Hypothalamus (tissue), 51 donors: ENCODE measurements around the gene FAM20A.

ENCODE experiments used
- DNase-seq, 51 donors: peaks; one replicate each; lab custom pipeline; 2025; lab: John Stamatoyannopoulos, UW

The FAM20A gene

DNA sequence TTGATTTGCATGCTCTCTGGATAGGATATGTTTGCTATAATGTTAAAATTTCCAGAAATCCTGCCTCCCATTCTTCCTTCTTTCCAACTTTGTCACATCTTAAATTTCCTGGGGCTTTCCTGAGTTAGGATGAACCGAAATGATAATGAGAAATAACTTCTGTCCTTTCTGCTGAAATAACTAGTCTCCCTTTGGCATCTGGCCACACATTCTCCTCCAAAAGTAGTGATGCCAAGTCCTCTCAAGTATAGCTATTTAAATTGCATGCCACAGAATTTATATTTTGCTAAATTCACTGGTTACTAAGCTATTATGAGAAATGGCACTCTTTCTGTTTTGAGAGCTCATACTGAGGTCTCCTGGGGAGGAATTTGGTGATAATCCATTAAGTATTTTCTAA lies 30.6 kb downstream of the FAM20A start:
- DNase-seq = no peak

DNA sequence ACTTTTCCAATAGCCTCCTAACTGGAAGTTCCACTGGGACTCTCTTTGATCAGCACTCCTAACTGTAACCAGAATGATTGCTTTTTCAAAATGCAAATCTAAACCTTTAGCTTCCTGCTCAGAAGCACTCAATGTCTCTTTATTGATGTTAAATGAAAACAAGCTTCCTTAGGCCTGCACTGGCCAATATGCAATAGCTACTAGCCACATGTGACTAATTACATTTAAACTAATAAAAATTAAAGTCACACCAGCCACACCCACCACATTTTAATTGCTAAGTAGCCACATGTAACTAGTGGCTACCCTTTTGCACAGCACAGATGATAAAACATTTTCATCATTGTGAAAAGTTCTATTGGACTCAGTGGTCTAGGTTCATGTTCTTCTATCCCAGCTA lies 31.8 kb downstream of the FAM20A start:
- no peak for DNase-seq

DNA sequence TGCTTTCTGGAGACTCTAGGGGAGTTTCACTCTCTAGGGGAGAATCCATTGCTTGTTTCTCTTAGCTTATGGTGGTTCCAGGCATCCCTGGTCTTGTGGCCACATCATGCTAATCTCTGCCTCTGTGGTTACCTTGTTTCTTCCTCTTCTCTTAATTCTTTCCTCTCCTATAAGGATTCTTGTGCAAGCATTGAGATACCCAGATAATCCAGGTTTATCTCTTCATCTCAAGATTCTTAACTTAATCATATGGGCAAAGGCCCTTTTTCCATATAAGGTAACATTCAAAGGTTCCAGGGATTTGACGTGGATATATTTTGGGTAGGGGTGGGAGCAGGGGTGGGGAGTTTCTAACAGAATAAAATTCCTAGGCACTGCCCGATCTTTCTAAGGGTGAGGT lies 32.6 kb downstream of the FAM20A start:
- no peak for DNase-seq

DNA sequence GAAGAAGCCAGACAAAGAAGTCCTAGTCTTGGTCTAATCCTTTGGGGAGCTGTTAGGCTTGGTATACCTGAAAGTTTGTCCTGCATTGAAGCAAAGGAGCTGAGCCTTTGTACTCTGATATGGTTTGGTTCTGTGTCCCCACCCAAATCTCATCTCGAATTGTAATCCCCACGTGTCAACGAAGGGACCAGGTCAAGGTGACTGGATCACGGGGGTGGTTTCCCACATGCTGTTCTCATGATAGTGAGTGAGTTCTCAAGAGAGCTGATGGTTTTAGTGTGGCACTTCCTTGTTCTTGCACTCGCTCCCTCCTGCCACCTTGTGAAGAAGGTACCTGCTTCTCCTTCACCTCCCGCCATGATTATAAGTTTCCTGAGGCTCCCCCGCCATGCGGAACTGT lies 33.6 kb downstream of the FAM20A start:
- no peak for DNase-seq

DNA sequence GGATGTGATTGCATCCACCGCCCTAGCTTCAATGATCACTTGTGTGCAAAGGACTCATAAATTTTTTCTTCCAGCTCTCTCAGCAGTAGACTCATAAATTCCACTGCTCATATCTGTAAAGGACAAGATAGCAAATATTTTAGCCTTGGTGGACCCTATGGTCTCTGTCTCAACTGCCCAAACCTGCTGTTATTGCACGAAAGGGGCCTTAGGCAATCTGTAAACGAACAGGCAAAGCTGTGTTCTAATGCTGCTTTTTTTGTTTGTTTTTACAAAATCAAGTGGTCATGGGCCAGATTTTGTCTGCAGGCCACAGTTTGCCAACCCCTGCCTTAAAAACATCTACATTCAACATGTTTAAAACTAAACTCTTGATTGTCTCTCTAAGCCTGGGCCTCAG lies 34.1 kb downstream of the FAM20A start:
- no peak for DNase-seq

DNA sequence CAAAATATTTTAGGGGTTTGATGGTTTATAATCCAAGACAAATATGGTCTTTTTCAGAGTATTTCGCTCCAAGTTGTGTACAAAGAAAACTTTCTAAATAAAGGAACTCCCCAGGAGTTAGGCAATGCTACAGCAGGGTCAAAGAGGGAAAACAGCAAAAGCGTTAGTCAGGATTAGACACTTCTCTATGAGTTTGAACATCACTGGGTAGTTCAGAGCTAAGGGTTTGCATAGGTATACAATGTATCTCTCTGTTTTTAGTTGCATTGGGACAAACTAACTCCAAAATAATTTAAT lies 34.8 kb downstream of the FAM20A start:
- no peak for DNase-seq

DNA sequence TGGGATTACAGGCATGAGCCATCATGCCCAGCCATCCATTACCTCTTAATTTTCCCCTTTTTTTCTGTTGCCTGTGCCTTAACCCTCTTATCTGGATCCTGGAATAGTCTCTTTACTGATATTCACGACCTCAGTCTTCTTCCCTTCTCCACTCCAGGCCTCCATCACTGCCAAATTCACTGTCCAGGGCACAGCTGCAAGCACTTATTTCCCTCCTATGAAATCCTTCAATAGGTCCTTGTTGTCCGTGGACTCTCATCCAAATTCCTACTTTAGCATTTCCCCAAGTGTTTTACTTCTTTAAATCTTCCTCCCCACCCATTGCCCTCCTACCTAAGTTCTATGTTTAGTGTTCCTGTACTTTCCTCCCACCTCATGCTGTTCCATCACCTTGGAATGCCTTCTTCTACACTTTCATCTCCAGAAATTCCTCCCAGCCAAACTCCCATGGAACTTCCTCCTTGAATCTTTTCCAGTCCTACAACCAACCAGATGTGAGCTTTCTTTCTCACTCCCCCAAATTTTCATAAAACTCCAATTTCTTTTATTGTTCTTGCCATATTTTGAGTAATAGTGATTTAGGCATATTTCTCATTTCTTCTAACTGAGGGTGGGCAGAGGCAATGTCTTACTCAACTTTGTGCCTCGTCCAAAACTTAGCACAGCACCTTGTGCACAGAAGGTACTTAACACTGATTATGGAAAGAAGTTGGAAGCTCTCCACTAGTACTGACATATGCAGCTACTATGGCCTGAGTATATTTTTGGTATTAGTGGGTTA lies 35.3 kb downstream of the FAM20A start:
- DNase-seq = no peak

DNA sequence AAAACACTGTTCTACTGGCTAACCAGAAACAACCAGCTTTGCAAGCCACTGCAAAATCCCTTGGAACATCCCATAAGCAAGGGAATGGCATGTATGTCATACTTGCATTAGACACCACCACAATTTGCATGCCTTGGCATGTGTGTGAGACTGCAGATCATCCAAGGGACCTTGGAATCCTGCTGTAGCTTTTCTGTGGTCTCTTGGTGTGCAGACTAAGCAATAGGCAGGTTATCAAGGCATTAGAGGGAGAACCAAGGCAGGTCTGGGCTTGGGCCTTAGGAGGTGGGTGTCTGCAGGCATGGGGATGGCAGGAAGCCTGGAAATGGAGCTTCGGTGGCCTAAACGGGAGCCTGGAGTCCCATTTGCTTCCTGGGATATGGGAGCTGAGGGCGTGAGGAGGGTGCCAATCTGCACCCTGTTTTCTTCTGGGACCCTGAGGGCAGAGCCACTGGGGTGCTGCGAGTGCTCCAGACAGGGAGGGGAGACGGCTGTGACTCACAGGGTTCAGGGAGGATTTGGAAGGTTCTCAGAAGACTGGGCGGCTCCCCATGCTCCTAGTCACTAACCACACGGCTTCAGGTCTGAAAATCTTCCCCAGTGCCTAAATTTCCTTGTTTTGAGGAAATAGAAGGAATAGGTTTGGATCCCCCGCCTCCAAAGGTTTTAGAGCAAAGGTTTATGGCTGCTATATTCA lies 36.6 kb downstream of the FAM20A start:
- no peak for DNase-seq

DNA sequence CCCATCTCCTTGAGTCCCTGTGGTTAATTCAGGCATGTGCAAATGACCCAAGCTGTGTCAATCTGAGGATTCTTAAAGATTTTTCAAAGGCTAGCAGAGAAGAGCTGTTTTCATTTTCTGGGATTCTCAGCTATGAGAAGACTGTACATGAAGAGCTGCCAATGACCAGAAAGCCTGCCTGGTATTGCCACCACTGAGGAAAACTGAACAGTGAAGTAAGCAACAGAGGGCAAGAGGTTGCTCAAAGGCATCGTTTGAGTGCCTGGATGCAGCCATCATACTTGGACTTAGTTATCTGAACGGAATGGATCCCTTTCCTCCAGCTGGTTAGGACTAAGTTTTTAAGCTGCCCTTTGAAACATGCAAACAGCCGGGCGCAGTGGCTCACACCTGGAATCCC lies 38.4 kb downstream of the FAM20A start:
- no peak for DNase-seq

DNA sequence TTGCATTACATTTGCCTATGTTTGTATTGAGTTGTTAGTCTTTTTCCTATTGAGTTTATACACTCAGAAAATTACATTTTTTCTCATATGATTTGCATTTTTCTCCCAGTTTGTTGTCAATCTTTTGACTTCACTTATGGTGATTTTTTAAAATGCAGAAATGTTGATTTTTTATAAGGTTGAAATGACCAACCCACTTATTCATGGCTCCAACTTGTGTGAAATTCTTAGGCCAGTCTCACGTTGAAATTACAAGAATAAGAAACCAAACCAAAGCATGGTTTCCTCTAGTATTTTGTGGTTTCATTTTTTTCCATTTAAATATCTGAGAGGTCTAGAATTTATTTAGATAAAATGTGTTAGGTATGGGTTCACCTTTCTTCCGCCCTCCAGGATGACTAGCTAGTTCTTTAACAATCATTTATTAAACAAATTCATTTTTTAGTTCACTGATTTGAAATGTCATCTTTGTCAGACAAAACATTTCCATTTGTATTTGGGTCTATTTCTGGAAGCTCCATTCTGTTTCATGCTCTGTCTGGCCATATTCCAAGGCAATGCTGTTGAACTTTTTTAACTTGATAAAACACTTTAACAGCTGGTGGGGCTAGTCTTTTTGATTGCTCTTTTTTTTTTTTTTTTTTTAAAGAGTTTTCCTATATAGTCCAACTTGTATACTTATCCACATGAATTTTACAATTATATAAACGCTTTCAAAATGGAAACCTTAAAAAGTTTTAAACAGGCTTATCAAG lies 40.0 kb downstream of the FAM20A start:
- no peak for DNase-seq

DNA sequence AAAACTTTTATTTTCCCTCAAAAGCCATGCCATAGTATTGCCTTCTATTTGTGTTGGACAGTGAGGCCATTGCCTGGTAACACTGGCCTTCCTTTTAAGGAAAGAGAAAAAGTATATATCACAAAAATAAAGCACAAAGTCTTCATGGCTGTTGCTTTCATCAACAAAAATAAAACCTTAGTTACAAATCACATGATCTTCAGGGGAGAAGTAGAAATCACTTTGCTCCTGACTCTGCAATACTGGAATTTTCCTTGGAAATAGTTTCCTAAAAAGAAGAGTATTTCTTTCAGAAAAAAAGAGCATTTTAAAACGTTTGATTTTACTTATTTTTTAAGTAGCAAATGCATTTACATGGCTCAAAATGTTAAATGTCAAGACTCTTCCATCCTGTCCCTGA lies 41.9 kb downstream of the FAM20A start:
- no peak for DNase-seq

DNA sequence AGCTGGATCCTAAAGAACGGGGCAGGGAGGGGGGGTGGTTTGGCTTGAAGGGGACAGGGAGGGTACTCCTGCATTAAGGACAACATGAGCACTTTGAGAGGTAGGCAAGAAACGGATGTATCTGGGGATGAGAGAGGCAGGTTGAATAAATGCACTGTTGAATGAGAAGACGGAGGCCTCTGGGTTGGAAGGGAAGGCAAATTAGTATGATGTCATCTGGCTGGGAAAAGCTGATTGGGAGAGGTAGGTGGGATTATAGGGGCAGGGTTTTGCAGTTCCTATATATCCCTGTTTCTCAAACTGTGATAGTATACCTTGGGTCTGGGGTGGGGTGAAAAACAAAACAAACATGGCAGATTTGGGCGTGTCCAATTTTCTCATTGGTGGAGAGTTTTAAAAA lies 44.6 kb downstream of the FAM20A start:
- no peak for DNase-seq

DNA sequence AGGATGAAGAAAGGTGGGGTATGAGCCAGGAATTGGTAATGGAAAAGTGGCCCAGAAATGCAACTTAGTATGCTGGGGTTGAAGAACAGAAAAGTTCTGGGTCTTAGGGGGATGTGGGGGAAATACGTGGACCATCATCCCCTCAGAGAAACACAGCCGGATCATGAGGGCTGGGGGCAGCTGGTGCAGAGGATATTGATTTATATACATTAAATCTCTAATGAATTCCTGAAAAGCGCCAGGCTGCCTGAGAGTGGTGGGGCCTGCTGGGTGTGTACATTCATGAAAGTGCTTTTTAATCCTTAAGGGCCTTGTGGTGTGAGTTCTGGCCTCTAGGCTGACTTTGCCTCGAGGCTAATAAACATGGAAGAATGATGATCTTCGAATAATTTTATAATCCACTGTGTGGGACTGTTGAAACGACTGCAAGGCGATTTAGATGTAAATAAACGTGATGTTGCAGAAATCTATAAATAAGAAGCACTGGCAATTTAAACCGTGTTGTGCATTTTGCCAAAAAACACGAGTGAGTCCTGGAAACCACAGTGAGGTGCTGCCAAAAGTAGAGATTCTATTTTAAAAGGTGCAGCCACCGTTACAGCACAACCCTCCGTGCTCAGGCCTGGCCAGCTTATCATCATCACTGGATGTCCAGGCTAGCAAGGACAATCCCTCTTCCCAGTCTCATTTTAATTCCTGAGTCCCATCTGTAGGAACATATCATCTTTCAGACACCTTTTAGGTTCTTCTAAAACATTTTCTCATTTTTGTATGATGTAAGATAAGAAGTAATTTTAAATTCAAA lies 56.9 kb downstream of the FAM20A start:
- DNase-seq = no peak

DNA sequence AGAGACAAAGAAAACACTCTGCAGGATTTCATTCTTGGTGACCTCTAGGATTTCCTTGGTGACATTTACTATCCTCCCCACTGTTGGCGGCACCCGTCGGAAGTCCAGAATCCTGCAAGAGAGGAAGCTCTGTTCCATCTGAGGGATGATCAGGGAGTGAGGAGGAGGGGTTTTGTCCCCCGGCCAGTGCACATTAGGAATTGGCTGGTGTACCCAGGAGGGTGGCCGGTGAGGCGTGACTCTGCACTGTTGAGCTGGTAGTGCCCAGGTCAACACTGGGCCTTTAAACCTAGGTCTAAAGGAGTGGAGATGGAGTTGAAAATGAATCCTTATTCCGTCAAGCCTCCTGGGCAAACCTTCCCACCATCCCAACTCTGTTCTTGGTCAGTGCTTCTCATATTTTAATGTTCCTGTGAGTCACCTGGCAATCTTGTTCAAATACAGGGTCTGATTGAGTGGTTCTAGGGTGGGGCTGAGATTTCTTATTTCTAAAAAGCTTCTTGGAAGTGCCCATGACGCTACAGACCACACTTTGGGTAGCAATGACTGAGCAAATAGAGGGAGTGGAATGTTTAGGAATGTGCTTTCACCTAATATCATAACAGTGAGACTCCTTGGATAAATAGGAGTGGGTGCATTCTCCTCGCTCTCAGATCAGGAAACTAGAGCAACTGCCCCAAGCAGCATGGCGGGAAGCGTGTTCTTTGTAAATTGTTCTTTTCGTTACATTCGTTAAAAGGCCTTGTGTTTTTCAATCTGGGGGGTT lies 58.3 kb downstream of the FAM20A start:
- DNase-seq = no peak

DNA sequence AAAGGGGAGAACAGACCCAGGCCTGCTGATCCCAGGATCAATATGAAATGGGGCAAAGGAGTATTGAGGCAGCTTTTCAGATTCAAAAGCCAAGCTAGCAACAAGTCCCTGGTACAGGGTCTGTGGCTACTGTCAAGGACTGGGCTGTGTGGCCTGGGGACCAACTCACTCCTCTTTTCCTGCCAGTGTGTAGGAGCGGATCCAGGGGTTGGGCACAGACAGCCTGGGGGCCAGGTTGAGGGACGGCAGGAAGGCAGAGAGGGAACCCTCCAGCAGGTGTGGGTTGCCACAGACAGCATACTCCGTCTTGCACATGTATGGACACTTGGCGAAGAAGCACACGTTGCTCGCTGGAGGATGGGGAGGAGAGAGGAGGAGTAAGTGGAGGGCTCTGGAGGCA lies 59.4 kb downstream of the FAM20A start:
- no peak for DNase-seq

DNA sequence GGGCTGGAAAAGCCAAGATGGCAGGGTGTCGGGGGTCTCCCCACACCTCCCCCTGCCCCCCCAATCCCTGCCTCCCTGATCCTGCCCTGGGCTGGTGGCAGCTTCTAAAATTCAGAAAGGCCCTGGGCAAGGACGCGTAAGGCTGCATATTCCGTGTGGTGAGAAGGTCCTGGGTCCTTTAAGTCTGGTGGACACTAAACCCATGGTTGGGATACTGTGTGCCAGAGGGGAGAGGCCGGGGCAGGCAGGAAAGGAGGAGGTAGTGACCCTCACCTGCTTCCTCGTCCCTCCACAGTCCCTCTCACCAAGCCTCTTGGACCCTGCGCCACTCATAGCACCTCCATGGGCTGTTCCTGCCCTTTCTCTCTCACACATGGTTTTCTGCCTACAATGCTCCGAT lies 60.2 kb downstream of the FAM20A start:
- DNase-seq = no peak

DNA sequence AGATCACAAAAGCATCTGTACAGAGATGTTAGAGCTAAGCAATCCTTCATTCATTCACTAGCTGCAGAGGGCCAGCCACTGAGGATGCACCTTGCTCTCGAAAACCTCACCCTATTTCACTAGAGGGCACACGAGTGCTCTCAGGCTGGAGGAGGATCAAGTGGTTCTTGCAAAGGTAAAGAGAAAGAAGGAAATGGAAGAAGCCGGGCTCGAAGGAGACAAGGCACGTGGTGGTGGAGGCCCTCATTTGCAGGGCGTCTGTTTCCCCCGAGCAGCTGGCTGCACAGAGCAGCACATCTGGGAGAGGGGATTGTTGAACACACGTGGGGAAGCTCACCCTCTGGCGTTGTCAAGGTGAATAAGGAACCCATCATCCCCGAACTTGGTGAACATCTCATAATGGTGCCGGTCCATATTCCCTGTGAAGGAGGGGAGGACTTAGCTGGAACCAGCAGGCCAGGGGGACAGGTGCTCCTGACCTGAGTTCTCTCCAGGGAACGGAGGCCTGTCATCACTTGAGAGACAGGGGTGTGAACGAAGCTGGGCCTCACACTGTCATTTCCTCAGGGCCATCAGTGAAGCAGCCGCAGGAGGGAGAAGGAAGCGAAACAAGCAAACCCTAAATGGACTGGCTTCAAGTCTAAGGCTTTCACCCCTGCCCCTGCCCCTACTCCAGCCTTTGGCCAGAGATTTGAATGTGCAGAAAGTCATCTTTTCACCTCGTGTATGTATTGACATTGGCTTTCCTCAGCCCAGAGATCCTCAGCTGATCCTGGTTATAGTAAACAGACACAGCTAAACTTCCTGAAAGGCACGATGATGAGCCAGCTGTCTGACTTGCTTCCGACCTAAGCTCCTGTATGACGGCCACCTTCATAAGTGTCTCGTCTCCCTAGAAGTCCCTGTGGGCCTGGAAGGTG lies 61.4 kb downstream of the FAM20A start:
- peak in 7 of 51 donors; percentile 3 to 34 (median 12) for DNase-seq

DNA sequence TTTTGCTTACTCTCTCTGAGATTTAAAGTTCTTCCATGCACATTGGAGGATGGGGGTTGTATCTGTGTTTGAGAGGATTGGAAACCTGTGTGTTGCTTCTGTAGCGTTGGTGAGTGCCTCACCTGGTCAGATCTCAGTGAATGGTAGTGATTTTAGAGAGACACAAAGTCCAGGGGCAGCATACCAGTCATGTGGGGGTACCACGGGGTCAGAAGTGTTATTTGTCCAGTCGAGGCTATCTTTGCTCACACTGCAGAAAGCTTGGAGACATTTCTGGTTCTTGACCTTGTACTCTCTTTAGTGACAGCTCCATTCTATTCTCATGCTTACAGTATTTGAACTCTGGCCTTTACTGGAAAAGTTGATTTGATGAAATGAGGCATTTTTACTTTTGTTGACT lies 65.2 kb downstream of the FAM20A start:
- no peak for DNase-seq

DNA sequence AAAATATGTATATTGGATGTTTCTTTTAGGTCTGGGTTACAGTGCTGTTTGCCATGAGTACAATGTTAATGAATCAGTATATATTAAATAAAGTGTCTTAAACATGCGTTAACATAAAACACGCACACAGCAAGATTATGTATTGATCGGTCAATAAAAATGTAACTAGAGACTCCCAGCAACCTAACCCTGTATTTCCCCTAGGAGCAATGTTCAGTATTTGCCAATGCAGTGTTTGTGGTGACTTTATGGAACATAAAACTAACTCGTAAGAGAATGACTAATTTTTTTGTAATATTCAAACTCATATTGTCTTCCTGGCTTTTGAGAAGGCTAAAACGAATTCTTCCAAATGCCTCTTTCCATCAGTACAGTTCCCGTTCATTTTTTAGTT lies 66.5 kb downstream of the FAM20A start:
- DNase-seq = no peak
